Measurements from ENCODE around the gene ROCK1.

The ROCK1 gene

DNA sequence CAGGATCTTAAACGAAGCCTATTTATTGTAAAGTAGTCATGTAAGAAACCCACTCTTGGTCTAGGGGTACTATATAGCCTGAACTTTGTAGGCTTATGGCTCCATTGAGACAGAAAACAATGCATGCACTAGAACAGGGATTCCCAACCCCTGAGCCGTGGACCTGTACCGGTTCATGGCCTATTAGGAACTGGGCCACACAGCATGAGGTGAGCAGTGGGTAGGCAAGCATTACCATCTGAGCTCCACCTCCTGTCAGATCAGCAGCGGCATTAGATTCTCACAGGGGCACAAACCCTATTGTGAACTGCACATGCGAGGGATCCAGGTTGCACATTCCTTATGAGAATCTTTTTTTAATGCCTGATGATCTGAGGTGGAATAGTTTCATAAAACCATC lies 59.2 kb downstream of the ROCK1 start:
- DNase-seq (ENCODE audit: low read depth, low spot score) = no peak
- POLR2A ChIA-PET = interaction anchor here (0.9 kb wide), 1 partner anchor 65 kb away, joined by 3 read pairs; no protein-coding TSS in a partner anchor
- no peak overlapping the region for H3K4me3 ChIP-seq (ENCODE audit: low read depth, low read length)
- CTCF ChIA-PET = interaction anchor here (1.4 kb wide), 1 partner anchor 127 kb away, joined by 6 read pairs; no protein-coding TSS in a partner anchor
- TF ChIP-seq, protein P1, sequence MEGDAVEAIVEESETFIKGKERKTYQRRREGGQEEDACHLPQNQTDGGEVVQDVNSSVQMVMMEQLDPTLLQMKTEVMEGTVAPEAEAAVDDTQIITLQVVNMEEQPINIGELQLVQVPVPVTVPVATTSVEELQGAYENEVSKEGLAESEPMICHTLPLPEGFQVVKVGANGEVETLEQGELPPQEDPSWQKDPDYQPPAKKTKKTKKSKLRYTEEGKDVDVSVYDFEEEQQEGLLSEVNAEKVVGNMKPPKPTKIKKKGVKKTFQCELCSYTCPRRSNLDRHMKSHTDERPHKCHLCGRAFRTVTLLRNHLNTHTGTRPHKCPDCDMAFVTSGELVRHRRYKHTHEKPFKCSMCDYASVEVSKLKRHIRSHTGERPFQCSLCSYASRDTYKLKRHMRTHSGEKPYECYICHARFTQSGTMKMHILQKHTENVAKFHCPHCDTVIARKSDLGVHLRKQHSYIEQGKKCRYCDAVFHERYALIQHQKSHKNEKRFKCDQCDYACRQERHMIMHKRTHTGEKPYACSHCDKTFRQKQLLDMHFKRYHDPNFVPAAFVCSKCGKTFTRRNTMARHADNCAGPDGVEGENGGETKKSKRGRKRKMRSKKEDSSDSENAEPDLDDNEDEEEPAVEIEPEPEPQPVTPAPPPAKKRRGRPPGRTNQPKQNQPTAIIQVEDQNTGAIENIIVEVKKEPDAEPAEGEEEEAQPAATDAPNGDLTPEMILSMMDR (IDR thresholded peaks at IDR 0.05; ENCODE audit: insufficient read depth, low read length, missing control alignments) = no peak

DNA sequence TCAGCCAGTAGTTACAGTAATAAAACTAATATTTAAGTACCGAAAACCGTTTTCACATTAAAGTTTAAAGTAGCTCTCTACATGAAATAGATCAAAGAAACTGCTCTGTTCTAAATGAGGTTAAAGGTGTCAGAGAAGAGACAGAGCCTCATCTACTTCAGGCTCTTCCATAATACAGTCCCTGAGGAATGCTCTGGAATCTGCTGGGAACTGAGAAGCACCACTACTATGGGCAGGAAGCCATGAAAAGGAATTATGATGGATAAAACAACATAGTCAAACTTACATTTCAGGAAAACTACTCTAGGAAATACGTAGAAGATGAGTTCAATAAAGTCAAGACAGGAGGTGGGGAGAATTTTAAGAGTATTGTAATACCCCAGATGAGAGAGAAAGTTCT lies 60.0 kb downstream of the ROCK1 start:
- ChIA-PET CTCF (interaction anchor here (4.2 kb wide), 1 partner anchor 128 kb away, joined by 20 read pairs; no protein-coding TSS in a partner anchor), POLR2A (no interaction called here)
- no peak overlapping the region for H3K4me3 ChIP-seq (ENCODE audit: low read depth, low read length)
- DNase-seq (ENCODE audit: low read depth, low spot score) = no peak
- TF ChIP-seq, protein P1 (IDR thresholded peaks at IDR 0.05; ENCODE audit: insufficient read depth, low read length, missing control alignments) = no peak

DNA sequence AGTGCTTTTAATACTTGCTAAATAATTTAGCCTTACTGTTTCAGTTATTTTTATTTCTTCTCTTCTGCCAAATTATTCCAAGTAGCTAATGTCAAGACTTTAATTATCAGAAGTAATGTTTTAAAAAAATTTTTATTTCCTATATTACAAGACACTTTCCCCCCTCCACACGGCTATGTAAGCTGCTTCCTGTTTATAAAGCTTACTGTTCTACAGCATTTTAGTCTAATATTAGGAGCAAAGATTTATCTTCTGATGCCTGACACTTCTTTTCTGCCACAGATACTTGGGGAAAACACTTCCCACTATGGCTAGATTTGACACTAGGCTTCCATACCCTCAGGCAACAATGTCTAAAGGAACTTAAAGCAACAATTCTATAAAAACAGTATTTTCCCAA lies 62.3 kb downstream of the ROCK1 start:
- no peak for DNase-seq (ENCODE audit: low read depth, low spot score)
- no peak overlapping the region for H3K4me3 ChIP-seq (ENCODE audit: low read depth, low read length)
- POLR2A ChIA-PET = no interaction called here
- TF ChIP-seq, protein P1 (IDR thresholded peaks at IDR 0.05; ENCODE audit: insufficient read depth, low read length, missing control alignments) = no peak
- CTCF ChIA-PET = interaction anchor here (1.8 to 4.2 kb wide), 2 partner anchors 9 to 130 kb away, joined by 7 to 20 read pairs; no protein-coding TSS in a partner anchor

DNA sequence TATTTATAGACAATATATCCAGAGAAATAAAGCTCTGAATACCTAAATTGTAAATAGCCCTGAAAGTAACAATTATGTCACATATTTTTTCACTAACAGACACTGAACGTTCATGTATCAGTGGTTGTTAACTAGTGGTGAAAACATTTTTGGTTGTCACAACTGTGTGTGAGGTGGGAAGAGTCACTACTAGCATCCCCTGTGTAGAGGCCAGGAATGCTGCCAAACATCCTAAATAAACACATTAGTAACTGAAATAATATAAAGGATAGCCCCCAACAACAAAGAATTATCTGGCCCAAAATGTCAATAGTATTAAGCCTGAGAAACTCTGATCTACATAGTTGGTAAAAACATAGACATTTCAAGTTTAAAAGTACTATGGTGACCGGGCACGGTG lies 64.5 kb downstream of the ROCK1 start:
- H3K4me3 ChIP-seq (ENCODE audit: low read depth, low read length) = no peak overlapping the region
- DNase-seq (ENCODE audit: low read depth, low spot score) = no peak
- ChIA-PET CTCF (no interaction called here), POLR2A (no interaction called here)
- TF ChIP-seq, protein P1 (IDR thresholded peaks at IDR 0.05; ENCODE audit: insufficient read depth, low read length, missing control alignments) = no peak

DNA sequence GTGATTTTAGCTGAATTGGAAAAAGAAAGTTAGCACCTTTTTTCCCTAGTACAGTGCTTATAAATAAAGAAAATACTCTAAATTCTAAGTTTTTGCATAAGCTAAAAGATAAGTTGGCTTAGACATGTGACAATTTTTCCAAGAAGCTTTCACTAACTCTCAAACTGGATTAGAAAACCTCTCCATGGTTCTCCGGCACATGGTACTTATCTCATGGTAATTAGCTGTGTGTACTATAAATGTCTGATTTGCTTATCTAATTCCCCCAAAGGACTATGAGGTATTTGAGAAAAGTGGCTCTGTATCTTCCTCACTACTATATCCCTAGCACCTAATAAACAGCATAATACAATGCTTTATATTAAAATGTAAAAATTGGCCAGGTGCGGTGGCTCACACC lies 71.1 kb downstream of the ROCK1 start:
- no peak overlapping the region for H3K4me3 ChIP-seq (ENCODE audit: low read depth, low read length)
- CTCF ChIA-PET = interaction anchor here (0.7 to 1.7 kb wide), 3 partner anchors 10 to 19 kb away, joined by 3 to 7 read pairs (median 3); no protein-coding TSS in a partner anchor
- TF ChIP-seq, protein P1 (IDR thresholded peaks at IDR 0.05; ENCODE audit: insufficient read depth, low read length, missing control alignments) = no peak
- no peak for DNase-seq (ENCODE audit: low read depth, low spot score)
- POLR2A ChIA-PET = no interaction called here

DNA sequence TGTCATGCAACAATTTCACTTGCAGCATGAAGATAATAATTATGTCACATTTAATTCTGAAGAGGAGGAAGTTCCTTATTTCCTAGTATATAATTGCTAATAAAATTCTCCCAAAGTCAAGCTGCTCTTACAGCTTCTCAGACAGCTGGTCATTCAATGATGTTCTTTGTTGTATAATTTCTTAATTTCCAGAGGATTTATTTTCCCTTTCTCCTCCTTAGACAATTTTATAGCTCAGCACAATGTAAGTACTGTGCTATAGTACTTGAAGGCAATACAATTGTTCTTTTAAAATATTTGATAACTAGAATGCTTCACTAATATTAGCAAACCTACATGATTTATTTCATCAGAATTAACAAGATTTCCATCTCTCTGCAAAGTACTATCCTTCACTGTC lies 73.4 kb downstream of the ROCK1 start:
- CTCF ChIA-PET = no interaction called here
- DNase-seq (ENCODE audit: low read depth, low spot score) = no peak
- TF ChIP-seq, protein P1 (IDR thresholded peaks at IDR 0.05; ENCODE audit: insufficient read depth, low read length, missing control alignments) = no peak
- no peak overlapping the region for H3K4me3 ChIP-seq (ENCODE audit: low read depth, low read length)
- POLR2A ChIA-PET = interaction anchor here (0.8 kb wide), 1 partner anchor 15 kb away, joined by 3 read pairs; no protein-coding TSS in a partner anchor

All from AG04449 (cell line).